Hematopoietic multipotent progenitor cell treated with erythropoietin and hydrocortisone succinate and interleukin-3 and kit ligand, for 8 days (in vitro differentiated cells): Measurements from ENCODE around the gene OR2AK2.

Experiments used
- DNase-seq: peaks from one replicate; pipeline ENCODE4 v3.0.0-alpha.2; 2015

Gene OR2AK2

DNA sequence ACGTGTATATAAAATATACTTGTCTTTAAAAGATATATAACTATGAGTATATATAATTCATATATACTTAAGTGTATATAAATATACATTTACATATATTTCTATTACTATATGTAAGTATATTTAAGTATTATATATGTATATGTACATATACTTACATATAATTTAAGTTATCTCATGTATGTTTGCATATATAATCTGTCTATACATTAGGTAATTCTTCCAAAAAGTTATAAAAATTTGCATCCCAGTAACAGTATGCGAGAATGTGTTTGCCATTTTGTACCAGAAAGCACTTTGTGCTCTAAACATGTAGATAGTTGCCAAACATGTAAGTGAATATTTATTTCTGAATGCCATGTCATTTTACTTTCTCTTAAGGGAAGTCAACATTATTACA, at the start of gene OR2AK2:
TSS of gene OR2AK2 (plus strand) at position 301 of the 400 bp plus-strand sequence. CDS start 144 bp downstream, outside the sequence.
- no peak for DNase-seq

DNA sequence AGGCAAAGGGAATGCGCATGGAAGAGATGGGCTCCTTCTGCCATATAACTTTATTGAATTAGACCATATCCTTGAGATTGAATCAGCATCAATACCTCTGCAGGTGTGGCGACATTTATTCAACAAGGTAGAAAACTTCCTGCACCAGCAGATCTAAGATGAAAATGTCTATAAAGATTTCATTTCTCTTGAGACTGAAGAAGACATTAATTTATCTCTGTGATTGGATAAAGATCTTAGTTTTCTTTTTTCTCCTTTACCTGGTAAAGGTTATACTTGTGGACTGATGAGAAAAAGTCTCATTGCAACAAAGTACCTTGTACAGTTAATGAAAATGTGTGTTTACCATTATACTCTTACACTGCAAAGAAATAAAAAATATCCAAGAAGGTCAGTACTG, 45.1 kb upstream of the OR2AK2 start, which contains the start of gene OR2T8:
TSS of gene OR2T8 (plus strand) at position 301 of the 400 bp plus-strand sequence. CDS start 766 bp downstream, outside the sequence.
- DNase-seq, result no peak

DNA sequence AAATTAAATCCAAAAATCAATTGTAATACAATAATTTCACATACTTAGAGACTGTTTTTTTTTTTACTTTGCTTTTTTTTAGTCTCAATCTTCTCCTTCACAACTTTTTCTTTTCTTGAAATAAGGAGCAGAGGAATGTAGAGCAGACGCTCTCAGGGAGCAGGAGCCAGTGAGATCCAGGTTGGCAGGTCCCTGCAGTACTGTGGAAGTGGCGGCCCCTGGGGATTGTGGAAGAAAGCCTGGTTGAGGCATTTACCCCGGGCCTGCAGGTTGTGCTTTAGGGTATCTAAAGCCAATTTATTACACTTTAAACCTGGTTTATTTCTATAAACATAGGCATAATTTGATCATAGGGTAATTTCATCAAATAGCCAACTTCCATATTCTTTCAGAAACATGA, 41.1 kb upstream of the OR2AK2 start:
- DNase-seq, result no peak

DNA sequence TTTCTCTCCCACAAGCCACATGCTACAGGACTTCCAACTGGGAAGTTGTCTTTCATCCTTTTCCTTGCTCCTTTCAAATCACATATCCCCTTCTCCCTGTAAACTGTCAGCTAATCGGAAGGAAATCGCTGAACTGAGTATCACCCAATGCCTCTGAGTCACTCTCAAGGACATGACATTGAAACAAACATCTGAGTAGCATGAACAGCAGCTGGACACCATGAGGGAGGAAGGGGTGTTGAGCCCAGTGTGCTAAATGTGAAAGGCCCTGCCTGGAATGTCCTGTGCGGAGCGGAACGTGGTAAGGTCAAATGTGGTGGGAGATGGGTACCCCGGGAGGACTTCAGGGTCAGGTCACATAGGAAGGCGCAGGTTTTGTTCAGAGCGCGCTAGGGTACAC, 40.2 kb upstream of the OR2AK2 start, which contains the start of gene OR2AJ1:
TSS of gene OR2AJ1 (plus strand) at position 22 of the 400 bp plus-strand sequence. CDS start 8,880 bp downstream, outside the sequence.
- no peak for DNase-seq

GRCh38 chr1:247933989-247934388, 31.0 kb upstream of the OR2AK2 start:
- DNase-seq, result no peak

- no peak for DNase-seq
These were observed 29.3 kb upstream of the OR2AK2 start for GRCh38 chr1:247935781-247936180.

GRCh38 chr1:247936415-247936814, 28.6 kb upstream of the OR2AK2 start:
- DNase-seq, result no peak

DNA sequence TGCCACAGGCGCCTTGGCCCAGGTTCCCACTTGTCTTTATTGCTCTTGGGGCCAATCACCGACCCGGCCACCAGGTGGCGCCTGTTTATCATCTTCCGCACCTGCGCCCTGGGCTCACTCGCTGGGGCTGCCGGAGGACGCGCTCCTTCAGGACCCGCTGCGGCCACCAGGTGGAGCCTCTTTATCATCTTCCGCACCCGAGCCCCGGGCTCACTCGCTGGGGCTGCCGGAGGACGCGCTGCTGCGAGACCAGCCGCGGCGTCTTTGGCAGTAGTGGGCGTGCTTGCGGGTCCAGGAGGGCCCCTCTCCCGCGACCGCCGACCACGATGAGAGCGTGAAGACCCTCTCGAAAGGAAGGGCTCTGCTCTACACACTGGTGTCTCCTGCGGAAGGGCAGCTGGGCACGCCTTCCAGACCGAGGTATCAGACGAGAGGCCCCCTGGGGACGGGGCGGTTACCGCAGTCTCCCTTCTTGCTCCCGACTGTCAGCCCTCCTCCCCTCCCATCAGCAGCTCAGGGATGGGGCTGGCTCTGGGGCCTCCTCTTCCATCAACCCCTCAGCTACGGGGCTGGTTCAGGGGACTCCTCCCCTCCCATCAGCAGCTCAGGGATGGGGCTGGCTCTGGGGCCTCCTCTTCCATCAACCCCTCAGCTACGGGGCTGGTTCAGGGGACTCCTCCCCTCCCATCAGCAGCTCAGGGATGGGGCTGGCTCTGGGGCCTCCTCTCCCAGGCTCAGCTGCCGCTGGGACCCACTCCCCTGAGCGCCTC, 27.9 kb upstream of the OR2AK2 start:
- DNase-seq, result peak; percentile 93

DNA sequence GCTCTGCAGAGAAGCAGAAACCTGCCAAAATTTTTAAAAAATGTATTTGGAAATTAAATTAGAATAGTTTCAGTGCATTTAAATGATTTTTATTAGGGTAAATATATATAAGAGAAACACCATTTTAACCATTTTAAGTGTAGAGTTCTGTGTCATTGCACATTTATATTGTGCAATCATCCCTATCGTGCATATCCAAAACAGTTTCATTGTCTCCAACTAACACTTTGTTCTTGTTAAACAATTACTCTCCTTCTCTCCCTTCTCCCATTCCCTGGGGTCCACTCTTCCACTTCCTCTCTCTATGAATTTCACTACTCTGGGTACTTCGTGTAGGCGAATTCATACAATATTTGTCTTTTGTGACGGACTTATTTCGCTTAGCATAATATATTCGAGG, 22.4 kb upstream of the OR2AK2 start:
- DNase-seq, result no peak

DNA sequence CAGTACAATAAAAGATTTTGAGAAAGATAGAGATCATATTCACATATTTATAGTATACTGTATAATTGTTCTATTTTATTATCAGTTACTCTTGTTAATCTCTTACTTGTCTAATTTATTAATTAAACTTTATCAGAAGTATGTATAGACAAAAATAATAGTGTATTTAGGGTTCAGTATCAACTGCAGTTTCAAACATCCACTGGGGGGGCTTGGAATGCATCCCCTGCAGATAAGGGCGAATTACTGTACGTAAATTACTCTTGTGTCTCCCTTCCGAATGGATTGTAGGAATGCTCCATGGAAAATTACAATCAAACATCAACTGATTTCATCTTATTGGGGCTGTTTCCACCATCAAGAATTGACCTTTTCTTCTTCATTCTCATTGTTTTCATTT, 16.5 kb upstream of the OR2AK2 start, which contains the start of gene OR2L8:
TSS of gene OR2L8 (plus strand) at position 301 of the 400 bp plus-strand sequence. CDS start at position 301, 0 bp downstream.
- no peak for DNase-seq

DNA sequence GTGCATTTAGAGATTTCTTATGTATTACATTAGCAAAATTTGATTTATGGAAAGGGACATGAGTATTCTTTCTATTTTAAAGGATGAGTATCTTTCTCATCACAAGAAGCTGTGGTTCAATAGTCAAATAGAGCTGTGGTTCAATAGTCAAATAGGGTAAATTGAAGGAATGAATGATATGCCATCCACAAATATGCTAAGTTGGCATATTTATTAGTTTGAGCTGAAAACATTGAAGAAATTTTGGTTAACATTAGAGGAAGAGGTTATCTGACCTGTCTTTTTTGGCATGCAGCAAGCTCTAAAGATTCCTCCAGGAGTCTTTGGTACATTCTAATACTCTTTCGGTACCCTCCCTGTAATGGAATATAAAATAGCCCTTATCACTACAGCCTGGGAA, 11.6 kb upstream of the OR2AK2 start:
- no peak for DNase-seq

- DNase-seq, result peak; percentile 76
These were observed 3.2 kb upstream of the OR2AK2 start for GRCh38 chr1:247961791-247962190.

GRCh38 chr1:247962911-247963588, 2.0 kb upstream of the OR2AK2 start:
- DNase-seq, result peak; percentile 89

DNA sequence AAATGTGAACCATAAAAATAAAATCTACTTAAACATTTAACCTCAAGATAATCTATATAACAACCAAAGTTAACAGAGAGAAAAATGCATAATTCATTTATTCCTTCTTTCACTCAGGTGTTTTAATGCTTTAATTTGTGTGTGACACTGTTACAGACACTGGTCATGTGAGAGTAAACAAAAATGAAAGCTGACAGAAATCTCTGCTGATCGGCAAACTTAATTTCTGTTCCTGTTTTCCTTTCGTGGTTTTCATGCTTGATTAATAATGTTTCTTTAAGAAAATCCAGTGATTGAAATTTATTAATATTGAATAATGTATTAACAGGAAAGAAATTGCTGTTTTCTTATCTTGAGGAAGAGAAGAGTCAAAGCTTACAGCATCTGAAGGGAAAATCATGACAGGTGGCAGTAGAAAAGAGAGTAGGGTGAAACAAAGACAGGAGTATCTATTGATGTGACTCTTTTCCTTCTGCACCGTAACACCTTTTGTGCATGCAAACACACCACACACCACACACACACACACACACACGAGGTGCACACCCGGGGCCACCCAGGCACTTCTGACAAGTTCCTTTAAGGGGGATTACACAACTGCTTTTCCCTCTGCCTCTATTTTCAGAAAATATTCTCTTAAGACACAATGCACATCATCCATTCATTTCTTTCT, 1.6 kb downstream of the OR2AK2 start:
- no peak for DNase-seq

DNA sequence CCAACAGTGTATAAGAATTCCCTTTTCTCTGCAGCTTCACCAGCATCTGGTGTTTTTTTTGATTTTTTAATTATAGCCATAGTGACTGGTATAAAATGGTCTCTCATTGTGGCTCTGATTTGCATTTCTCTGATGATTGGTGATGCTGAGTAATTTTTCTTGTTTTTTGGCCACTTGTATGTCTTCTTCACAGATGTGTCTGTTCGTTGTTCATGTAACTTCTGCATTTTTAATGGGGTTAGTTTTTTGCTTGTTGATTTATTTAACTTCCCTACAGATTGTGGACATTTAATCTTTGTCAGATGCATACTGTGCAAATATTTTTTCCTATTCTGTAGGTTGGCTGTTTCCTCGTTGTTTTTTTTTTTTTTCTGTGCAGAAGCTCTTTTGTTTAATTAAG, 28.0 kb downstream of the OR2AK2 start:
- no peak for DNase-seq

- DNase-seq, result peak; percentile 82
These were observed 33.8 kb downstream of the OR2AK2 start for GRCh38 chr1:247998811-247999210.

DNA sequence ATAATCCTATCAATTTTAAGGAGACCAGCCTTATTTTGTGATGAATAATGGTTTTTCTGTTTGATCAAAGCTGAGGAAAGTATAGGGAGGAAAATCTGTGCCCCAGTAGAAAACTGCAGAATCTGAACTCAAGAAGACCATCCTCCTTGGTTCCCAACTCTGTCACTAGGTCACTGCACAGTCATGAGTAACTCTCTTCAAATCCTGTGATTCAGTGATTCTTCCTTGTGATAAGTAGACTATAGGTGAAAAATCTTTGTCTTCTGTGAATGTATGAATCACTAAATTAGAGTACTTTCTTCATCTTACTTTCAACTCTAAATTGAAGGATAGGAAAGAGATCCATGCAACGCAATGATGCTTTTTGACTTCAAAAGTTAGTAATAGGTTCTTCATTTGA, 35.1 kb downstream of the OR2AK2 start:
- DNase-seq, result no peak

DNA sequence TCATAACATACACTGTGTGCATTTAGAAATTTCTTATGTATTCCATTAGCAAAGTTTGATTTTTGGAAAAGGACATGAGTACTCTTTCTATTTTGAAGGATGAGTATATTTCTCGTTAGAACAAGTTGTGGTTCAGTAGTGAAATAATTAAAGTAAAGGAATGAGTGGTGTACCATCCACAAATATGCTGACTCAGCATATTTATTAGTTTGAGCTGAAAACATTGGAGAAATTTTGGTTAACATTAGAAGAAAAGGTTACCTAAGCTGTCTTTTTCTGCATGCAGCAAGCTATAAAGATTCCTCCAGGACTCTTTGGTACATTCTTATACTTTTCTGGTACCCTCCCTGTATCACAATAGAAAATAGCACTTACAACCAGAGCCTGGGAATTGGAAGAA, 42.7 kb downstream of the OR2AK2 start:
- DNase-seq, result no peak

- no peak for DNase-seq
These were observed 44.6 kb downstream of the OR2AK2 start for GRCh38 chr1:248009681-248010080.

DNA sequence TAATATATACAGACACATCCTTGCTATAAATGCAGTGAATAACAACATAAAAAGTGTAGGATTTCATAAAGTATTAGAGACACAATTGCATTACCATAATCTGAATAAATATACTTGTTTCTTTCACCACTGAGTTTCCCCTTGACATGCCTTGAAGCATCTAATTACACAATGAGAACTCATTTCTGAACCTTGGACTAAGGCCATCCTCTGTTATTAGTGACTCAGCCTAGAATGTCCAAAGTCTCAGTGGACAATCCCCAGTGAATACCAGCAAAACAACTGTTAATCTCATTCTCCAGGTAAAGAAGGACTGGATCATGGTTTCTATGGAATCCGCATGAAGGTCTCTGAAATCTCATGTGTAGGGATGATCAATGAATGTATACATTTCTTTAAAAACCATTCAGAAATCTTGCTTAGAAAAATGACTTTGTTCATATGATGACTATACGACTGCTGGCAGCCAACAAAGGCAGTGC, 48.2 kb downstream of the OR2AK2 start, which contains the start of gene OR2L5:
TSS of gene OR2L5 (plus strand) at position 432 of the 482 bp plus-strand sequence. CDS start 8,288 bp downstream, outside the sequence.
- no peak for DNase-seq

GRCh38 chr1:248015803-248016202, 50.8 kb downstream of the OR2AK2 start:
- no peak for DNase-seq
